ENCODE results near the gene SHC3. TPM values are rescaled to one million over a fixed set of nuclear protein-coding genes. Genes with fewer than 3 reads are reported as not detected.

The SHC3 gene
- total RNA-seq, 1 experiment from 2014 or later: 4.0 TPM

DNA sequence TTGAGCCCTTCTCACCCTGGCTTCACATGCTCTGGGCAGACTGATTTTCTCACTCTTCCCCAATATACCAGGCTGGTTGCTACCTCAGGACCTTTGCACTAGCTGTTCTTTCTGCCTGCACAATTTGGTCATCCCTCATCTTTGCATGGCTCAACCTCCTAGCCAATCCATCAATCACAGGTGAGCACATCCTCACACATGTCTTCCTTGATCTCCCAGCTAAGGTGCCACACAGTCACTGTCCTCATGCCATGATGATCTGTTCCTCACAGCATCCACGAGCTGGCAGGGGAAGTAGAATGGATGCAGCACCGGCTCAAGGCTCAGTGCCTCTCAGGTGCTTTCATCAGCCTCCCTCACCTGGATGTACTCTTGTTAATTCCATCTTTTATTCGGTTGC, 218.0 kb downstream of the SHC3 start:
- H3K9me3 Mint-ChIP-seq (ENCODE audit: low read depth, unreplicated experiment): no peaks in the 10 kb centered on the region
- BruUV-seq (replicated peaks): no TSS peak

DNA sequence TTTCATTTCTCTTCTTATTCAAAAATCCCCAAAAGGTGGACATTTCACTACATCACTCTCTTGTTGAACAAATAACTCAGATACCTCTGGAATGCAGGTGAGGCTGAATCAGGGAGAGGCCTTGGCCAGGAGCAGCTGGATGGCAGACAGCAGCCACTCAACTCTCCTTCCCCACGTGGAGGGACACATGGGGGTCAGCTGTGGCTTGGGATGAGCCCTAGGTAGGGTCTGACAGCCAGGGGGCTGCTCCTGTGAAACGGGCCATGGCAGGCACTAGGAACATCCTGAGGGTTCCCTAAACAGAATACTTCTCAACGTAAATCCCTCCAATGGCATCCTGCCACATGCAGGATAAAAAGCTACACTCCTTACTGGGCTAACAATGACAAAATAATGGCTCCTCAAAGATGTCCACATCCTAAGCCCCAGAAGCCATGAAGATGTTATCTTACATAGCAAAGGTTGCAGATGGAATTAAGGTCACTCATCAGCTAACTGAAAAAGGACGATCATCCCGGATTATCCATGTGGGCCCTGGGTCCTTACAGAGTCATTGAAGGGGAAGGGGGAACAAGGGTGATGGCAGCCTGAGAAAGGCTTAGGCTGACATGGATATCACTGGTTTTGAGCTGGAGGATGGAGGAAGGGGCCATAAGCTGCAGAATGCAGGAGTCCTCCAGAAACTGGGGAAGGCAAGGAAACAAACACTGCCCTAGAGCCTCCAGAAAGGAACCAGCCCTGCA, 218.7 kb downstream of the SHC3 start:
- no peak for DNase-seq
- no peaks in the 10 kb centered on the region for H3K36me3 Mint-ChIP-seq (ENCODE audit: insufficient read depth, unreplicated experiment)
- H3K9me3 Mint-ChIP-seq (ENCODE audit: low read depth, unreplicated experiment): no peaks in the 10 kb centered on the region
- BruUV-seq (replicated peaks): no TSS peak
- no peak overlapping the region for H3K27ac Mint-ChIP-seq (ENCODE audit: unreplicated experiment)
- peaks cover 43% of the 10 kb centered on the region for H3K27me3 Mint-ChIP-seq (ENCODE audit: unreplicated experiment)
- H3K4me1 Mint-ChIP-seq (ENCODE audit: low read depth, unreplicated experiment): no peaks in the 10 kb centered on the region
- TF ChIP-seq, protein P1, sequence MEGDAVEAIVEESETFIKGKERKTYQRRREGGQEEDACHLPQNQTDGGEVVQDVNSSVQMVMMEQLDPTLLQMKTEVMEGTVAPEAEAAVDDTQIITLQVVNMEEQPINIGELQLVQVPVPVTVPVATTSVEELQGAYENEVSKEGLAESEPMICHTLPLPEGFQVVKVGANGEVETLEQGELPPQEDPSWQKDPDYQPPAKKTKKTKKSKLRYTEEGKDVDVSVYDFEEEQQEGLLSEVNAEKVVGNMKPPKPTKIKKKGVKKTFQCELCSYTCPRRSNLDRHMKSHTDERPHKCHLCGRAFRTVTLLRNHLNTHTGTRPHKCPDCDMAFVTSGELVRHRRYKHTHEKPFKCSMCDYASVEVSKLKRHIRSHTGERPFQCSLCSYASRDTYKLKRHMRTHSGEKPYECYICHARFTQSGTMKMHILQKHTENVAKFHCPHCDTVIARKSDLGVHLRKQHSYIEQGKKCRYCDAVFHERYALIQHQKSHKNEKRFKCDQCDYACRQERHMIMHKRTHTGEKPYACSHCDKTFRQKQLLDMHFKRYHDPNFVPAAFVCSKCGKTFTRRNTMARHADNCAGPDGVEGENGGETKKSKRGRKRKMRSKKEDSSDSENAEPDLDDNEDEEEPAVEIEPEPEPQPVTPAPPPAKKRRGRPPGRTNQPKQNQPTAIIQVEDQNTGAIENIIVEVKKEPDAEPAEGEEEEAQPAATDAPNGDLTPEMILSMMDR (IDR thresholded peaks at IDR 0.05; ENCODE audit: unreplicated experiment): no peak
- no peak overlapping the region for H3K4me3 Mint-ChIP-seq (ENCODE audit: low read depth, unreplicated experiment)
- CTCF ChIA-PET: no interaction called here
- intact Hi-C loops (cut with micrococcal nuclease; ENCODE audit: unreplicated experiment): no loop called here

More for the DNA sequence above, 218.0 kb downstream of the SHC3 start:
- Mint-ChIP-seq H3K4me1 (ENCODE audit: low read depth, unreplicated experiment) (no peaks in the 10 kb centered on the region), H3K27me3 (ENCODE audit: unreplicated experiment) (peaks cover 43% of the 10 kb centered on the region), H3K4me3 (ENCODE audit: low read depth, unreplicated experiment) (no peak overlapping the region), H3K27ac (ENCODE audit: unreplicated experiment) (no peak overlapping the region), H3K36me3 (ENCODE audit: insufficient read depth, unreplicated experiment) (no peaks in the 10 kb centered on the region)
- intact Hi-C loops (cut with micrococcal nuclease; ENCODE audit: unreplicated experiment): no loop called here
- TF ChIP-seq, protein P1 (IDR thresholded peaks at IDR 0.05; ENCODE audit: unreplicated experiment): no peak
- no peak for DNase-seq
- CTCF ChIA-PET: no interaction called here

DNA sequence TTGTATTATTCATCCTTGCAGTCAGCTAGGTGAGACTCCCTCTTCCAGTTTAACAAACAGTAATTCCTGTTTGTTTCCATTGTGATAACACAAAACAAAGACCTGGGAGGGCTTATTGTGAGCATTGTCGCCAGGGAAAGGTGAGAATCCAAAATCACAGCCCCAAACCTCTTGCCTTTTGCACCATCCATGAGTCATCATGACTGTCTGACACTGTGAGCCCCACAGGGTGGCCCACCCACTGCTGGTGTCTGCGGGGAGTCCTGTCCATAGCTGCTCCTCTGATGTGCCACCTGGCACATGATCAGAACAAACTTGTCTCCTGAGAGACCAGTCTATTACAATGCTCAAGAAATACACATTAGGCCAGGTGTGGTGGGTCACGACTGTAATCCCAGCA, 221.1 kb downstream of the SHC3 start:
- TF ChIP-seq, protein P1 (IDR thresholded peaks at IDR 0.05; ENCODE audit: unreplicated experiment): no peak
- Mint-ChIP-seq H3K27me3 (ENCODE audit: unreplicated experiment) (peaks cover 26% of the 10 kb centered on the region), H3K36me3 (ENCODE audit: insufficient read depth, unreplicated experiment) (no peaks in the 10 kb centered on the region), H3K4me3 (ENCODE audit: low read depth, unreplicated experiment) (no peak overlapping the region), H3K4me1 (ENCODE audit: low read depth, unreplicated experiment) (no peaks in the 10 kb centered on the region), H3K27ac (ENCODE audit: unreplicated experiment) (no peak overlapping the region), H3K9me3 (ENCODE audit: low read depth, unreplicated experiment) (no peaks in the 10 kb centered on the region)
- BruUV-seq (replicated peaks): no TSS peak
- no peak for DNase-seq
- CTCF ChIA-PET: no interaction called here
- intact Hi-C loops (cut with micrococcal nuclease; ENCODE audit: unreplicated experiment): no loop called here

Other genes starting within 250 kb of the SHC3 start
- 0.66 and 0.76 TPM in 2 replicates for gene S1PR3, start 187.3 kb downstream of the SHC3 start, total RNA-seq (2022)
- 99.5 and 116 TPM in 2 replicates for gene CKS2, start 132.4 kb upstream of the SHC3 start, total RNA-seq (2022)
- 25.1 and 27.8 TPM in 2 replicates for gene SECISBP2, start 139.7 kb upstream of the SHC3 start, total RNA-seq (2022)

All from Calu3 (cell line).